Activated CD4-positive, alpha-beta T cell treated with anti-CD3 and anti-CD28 coated beads for 48 hours (primary cell): ENCODE measurements around the gene TCAF1.
"Not testable (repeated sequence)": the region's sequence is repeated elsewhere in the genome, so short reads cannot be mapped to it uniquely, and the experiment has no call there.

Source experiments
- DNase-seq: peaks from one replicate; pipeline ENCODE4 v3.0.0-alpha.2; 2020

The TCAF1 gene

GRCh38 chr7:143902332-143902899 is 440 bp upstream of the TCAF1 start:
- no peak for DNase-seq

GRCh38 chr7:143901332-143901667 is 676 bp downstream of the TCAF1 start:
- DNase-seq = no peak

GRCh38 chr7:143900230-143900766 is 1.7 kb downstream of the TCAF1 start:
- no peak for DNase-seq

- no peak for DNase-seq
Observed at GRCh38 chr7:143898810-143899209, 3.2 kb downstream of the TCAF1 start.

GRCh38 chr7:143896667-143897066 is 5.3 kb downstream of the TCAF1 start:
- no peak for DNase-seq

GRCh38 chr7:143892527-143893300 is 9.3 kb downstream of the TCAF1 start:
- no peak for DNase-seq

- DNase-seq = no peak
Observed at GRCh38 chr7:143891457-143891856, 10.5 kb downstream of the TCAF1 start.

GRCh38 chr7:143890558-143890957 is 11.4 kb downstream of the TCAF1 start:
- DNase-seq = no peak

GRCh38 chr7:143889068-143889467 is 12.9 kb downstream of the TCAF1 start:
- no peak for DNase-seq

GRCh38 chr7:143886826-143887477 is 15.0 kb downstream of the TCAF1 start:
- no peak for DNase-seq

- no peak for DNase-seq
Observed at GRCh38 chr7:143885951-143886350, 16.0 kb downstream of the TCAF1 start.

- peak; percentile 24 for DNase-seq
Observed at GRCh38 chr7:143884969-143885559, 16.9 kb downstream of the TCAF1 start.

GRCh38 chr7:143884241-143884968 is 17.6 kb downstream of the TCAF1 start:
- DNase-seq = no peak

GRCh38 chr7:143882604-143883078 is 19.3 kb downstream of the TCAF1 start:
- no peak for DNase-seq

GRCh38 chr7:143882020-143882603 is 19.9 kb downstream of the TCAF1 start:
- DNase-seq = no peak

GRCh38 chr7:143878884-143879283 is 23.1 kb downstream of the TCAF1 start:
- no peak for DNase-seq

- DNase-seq = no peak
Observed at GRCh38 chr7:143877098-143877497, 24.9 kb downstream of the TCAF1 start.

- no peak for DNase-seq
Observed at GRCh38 chr7:143876218-143876617, 25.8 kb downstream of the TCAF1 start.

- not testable (repeated sequence) for DNase-seq
Observed at GRCh38 chr7:143873242-143873641, 28.7 kb downstream of the TCAF1 start.

- DNase-seq = not testable (repeated sequence)
Observed at GRCh38 chr7:143871534-143871933, 30.4 kb downstream of the TCAF1 start.

- not testable (repeated sequence) for DNase-seq
Observed at GRCh38 chr7:143857994-143858393, 44.0 kb downstream of the TCAF1 start.

- not testable (repeated sequence) for DNase-seq
Observed at GRCh38 chr7:143855443-143855842, 46.5 kb downstream of the TCAF1 start.
